Measurements from ENCODE around the gene ROGDI. TPM values are rescaled to one million over a fixed set of nuclear protein-coding genes. Genes with fewer than 3 reads are reported as not detected.

The ROGDI gene
- total and polyA plus RNA-seq, 9 of the 15 experiments (the other 6 are each of a cell fraction or from before 2014, with no cell fraction given) = 0.97 to 37.3 (median 16.5) TPM

GRCh38 chr16:4768549-4769305, 33.7 kb downstream of the ROGDI start (continued):
- TF ChIP-seq CREB3 (tag; conservative IDR thresholded peaks at IDR 0.05; ENCODE audit: low read depth) (no peak), GATAD2A (IDR thresholded peaks at IDR 0.05) (no peak), RNF219 (CRISPR knock-in tag; IDR thresholded peaks at IDR 0.05) (no peak), STAG1 (CRISPR knock-in tag; IDR thresholded peaks at IDR 0.05; ENCODE audit: borderline replicate concordance) (no peak), BRF1 (IDR thresholded peaks at IDR 0.05; ENCODE audit: borderline replicate concordance, extremely low read depth, insufficient read length) (no peak), ZNF3 (CRISPR knock-in tag; IDR thresholded peaks at IDR 0.05) (no peak), ELF2 (CRISPR knock-in tag; IDR thresholded peaks at IDR 0.05) (peak; percentile 82), BCLAF1 (IDR thresholded peaks at IDR 0.05; ENCODE audit: borderline replicate concordance in 1 of 2, control insufficient read depth in 1 of 2, low read depth in 2 of 2, low read length in 1 of 2) (no peak), PHTF2 (CRISPR knock-in tag; IDR thresholded peaks at IDR 0.05) (no peak), KAT8 (IDR thresholded peaks at IDR 0.05; ENCODE audit: low read depth) (no peak), SMARCA5 (IDR thresholded peaks at IDR 0.05) (peak; percentile 81; the same call in 1 of the 2 replicates), ZNF324 (CRISPR knock-in tag; IDR thresholded peaks at IDR 0.05) (no peak), POLR3A (IDR thresholded peaks at IDR 0.05; ENCODE audit: borderline replicate concordance, extremely low read depth, insufficient read depth, insufficient read length) (no peak), PRPF4 (IDR thresholded peaks at IDR 0.05; ENCODE audit: insufficient read depth, low read depth, low read length, poor library complexity, severe bottlenecking) (no peak), ELK1 (CRISPR knock-in tag; IDR thresholded peaks at IDR 0.05) (no peak), ZNF639 (CRISPR knock-in tag; conservative IDR thresholded peaks at IDR 0.05 in 1 of 2, IDR thresholded peaks at IDR 0.05 in 1 of 2) (no peak), NFE2L1 (tag; IDR thresholded peaks at IDR 0.05; ENCODE audit: borderline replicate concordance, low read depth) (no peak), ZNF79 (CRISPR knock-in tag; IDR thresholded peaks at IDR 0.05; ENCODE audit: low read depth) (no peak)

Measured in K562 (cell line).